HG03432 (cell line): ENCODE data around the gene PGAM5.

ENCODE experiments used
- ATAC-seq: cut with Tn5 transposase; IDR thresholded peaks from one replicate; pipeline ENCODE4 v1.9.1; 2021; ENCODE audit warnings: mild to moderate bottlenecking, moderate library complexity; ENCODE audit not compliant: unreplicated experiment

PGAM5 gene

DNA sequence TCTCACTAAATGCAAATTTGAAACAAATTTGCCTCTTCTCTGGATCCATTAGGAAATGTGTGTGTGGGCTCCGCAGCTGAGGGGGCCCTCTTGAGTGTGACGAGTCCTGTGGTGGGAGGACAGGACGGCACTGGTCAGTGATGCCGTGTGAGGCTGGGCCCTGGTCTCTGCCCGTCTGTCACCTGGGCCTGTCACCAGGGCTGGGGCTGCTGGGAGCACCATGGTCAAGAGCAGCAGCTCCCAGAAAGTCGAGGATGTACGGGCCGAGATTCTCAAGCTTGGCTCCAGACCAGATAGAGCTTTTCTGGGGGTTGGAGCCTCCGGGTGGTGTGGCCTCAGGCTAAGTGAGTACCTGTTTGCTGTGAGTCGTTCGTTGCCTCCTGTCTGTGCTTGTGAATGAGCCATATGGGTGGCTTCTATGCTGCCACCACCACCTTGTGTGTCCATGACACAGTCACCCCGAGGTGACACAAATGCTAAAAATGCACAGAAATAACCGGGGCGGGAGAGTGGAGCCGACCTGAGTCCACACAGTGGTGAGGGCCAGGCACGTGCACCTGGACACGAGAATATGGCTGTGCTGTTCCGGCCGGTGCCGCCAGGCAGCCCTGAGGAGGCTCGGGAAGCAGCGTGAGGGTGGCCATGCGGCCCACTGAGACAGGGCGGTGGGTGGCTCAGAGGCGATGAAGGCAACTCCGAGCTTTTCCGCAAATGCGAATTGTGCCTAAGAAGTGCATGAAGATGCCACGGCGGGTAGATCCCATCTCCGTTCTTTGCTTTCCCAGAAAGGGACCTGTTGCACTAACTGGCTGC, 8.7 kb downstream of the PGAM5 start:
- ATAC-seq = no peak

DNA sequence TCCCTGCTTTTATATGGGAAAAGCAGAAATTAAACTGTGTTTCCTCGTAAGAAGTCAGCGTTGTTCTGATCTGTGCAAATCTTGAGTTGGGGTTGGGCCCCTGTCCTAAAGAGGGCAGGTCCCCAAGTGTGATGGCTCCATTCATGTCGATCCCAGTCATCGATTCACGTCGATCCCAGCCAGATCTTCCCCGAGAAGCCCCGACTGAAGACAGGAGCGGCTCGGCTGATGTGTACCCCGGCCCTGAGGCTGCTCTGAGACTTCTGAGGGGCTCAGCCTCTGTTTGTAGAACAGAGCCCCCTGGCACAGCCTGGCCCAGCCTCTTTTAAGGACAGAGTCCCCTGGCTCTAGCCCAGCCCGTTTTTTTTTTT, 9.3 kb downstream of the PGAM5 start:
- no peak for ATAC-seq

DNA sequence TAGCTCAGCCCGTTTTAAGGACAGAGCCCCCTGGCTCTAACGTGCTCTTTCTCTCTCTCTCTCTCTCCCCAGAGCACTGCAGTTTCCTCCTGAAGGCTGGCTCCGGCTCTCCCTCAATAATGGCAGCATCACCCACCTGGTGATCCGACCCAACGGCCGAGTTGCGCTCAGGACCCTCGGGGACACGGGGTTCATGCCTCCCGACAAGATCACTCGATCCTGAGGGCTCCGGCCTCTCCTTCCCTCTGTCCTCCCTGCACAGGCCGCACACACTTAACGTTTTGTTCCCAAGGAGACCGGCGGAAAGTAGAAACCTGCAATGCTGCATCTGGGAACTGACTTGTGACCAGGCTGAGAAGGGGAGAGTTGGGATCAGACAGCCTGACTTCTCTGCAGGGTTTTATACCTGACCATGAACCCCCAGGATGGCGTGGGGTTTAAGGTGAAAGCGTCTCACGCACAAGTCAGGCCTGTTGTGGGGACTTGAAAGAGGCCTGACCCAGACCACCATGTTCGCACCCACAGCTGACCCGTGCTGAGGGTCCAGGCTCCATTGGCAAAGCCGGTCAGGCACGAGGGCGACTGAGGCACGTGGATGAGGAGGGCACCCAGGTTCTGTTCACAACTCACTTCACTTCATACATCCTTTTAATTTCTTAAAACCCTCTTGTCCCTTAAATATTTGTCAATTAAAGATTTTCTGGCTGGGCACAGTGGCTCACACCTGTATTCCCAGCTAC, 10.1 kb downstream of the PGAM5 start:
- ATAC-seq = no peak

DNA sequence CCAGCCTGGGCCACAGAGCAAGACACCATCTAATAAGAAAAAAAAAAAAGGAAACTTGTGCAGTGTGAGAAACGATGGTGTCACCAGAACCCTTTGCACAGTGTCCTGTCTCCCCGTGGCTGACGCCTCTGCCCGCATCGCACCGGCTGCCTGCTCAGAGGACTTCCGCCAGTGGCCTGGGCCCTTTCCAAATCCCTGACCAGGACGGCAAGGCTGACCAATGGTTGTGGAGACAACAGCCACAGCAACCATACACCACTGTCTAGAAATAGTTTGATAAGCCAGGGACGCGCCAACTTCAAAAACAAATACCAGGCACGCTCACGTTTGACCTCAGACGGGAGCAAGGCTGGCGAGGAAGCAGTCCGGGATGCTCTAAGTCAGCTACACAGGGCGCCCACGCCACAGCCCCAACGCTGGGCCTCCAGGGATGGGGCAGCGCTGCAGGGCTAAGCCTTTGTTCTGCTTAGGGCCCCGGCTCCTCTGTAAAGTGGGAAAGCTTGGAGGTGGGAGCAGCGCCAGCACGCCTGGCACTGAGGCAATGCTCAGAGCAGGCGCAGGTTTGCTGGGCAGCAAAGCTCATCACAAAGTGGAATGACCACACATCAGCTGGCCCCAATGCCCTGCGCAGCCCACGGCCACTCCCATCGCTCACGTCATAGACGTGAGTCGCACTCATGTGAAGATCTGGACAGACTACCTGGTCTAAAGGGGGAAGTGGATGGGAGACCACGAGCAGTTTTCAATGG, 12.5 kb downstream of the PGAM5 start:
- no peak for ATAC-seq

DNA sequence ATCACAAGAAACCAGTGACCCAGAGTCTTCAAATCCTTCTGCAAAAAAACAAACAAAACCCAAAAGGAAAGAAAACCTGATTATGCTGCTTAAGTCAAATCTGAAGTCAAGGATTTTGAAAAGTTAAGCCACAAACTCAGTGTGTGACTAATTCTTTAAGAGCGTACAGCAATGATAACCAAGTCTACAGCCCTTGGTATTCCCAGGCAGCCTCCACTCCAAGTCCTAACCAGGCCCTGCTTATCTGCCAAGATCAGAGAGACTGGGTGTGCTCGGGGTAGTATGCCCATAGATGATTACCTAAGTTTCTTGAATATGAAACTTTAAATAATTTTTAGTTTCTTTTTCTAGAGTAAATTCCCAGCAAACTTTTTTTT, 13.1 kb downstream of the PGAM5 start:
- ATAC-seq = no peak

DNA sequence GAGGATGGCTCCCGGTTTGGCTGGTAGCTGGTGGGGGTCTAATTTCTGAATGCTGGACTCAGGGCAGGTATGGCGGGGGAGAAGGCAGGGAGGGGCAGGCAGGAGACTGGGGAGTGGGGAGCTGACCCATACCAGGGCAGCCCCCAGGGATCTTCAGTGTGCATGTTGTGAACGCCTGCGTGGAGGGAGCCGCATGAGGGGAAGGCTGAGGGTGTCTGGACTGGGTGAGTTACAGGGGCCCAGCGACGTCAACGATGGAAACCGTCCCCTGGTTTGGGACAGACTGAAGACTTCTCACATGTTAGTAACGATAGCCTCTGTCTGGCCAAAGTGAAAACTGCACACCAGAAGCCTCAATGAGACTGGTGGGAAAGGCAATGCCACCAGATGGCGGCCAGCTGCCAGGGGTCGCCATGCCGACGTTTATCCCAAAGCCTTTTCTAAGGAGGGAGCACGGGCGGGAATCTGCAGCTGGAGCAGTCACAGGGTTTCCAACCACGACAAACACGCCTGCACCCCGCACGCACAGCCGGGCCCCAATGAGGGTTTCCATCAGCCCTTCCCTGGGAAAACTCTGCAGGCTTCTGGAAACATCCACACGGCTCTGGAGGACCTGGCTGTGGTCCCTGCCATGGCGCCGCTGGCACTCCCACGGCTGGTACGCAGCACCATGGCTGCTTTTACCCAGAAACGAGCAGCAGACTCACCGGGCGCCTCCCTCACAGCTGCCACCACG, 14.0 kb downstream of the PGAM5 start:
- no peak for ATAC-seq

DNA sequence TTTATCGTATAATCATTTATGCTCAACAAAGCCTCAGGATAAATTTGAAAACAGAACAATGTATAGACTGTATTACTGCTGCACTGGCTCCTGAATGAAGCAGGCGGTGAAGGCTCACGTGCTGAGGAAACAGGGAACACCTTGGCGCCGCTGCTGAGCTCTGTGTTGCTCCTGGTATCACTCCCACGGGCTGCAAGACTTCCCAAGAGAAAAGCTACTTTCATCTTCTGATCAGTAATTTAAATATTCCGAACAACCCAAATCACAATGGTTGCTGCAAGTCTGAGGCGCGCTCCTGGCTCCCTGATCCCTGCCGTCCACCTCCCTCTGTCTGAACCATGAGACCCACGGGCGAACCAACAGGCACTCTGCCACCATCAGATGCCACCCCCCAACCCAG, 15.7 kb downstream of the PGAM5 start:
- ATAC-seq = no peak

DNA sequence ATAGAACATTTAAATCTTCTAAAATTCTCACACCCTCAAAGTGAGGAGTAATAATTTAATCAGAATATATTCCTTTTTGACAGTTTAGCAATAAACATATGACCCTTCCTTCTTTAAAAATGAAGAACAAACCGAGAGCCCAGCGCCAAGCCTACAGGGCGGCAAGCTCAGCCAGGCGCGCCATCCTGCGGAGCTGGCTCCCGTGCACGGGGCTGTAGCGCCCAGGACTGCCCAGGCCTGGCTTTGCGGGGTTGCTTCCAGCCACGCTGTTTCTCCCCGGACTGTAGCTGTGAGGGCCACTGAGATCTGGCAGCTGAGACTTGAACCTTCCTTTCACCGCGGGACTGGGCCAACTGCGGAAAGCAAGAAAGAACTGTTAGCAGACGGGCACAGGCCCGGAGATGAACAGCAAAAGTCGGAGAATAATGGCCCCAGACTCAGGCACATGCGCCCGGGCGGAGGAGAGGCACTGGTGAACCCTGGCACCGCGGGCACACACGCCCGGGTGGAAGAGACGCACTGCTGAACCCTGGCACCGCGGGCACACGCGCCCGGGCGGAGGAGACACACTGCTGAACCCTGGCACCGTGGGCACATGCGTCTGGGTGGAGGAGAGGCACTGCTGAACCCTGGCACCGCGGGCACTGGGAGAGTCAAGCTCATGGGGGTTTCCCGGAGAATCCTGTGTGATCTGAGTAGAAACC, 16.6 kb downstream of the PGAM5 start:
- no peak for ATAC-seq

DNA sequence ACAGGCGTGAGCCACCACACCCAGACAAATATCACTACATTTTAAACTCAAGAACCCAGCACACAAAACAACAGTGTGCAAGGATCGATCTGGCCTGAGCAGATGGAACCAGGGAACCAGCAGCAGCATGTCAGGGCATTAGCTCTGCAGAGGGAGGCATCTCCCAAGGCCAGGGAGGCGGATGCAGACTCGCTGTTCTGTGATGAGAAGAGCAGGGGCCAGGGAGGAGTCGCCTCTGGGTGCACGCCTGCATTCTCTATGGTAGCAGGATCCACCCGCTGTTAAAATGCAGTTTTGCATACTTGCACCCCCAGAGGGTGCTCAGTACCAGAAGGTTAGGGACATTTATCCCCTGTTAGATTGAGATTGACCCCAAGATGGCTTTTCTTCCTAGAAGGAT, 17.9 kb downstream of the PGAM5 start:
- ATAC-seq = no peak

DNA sequence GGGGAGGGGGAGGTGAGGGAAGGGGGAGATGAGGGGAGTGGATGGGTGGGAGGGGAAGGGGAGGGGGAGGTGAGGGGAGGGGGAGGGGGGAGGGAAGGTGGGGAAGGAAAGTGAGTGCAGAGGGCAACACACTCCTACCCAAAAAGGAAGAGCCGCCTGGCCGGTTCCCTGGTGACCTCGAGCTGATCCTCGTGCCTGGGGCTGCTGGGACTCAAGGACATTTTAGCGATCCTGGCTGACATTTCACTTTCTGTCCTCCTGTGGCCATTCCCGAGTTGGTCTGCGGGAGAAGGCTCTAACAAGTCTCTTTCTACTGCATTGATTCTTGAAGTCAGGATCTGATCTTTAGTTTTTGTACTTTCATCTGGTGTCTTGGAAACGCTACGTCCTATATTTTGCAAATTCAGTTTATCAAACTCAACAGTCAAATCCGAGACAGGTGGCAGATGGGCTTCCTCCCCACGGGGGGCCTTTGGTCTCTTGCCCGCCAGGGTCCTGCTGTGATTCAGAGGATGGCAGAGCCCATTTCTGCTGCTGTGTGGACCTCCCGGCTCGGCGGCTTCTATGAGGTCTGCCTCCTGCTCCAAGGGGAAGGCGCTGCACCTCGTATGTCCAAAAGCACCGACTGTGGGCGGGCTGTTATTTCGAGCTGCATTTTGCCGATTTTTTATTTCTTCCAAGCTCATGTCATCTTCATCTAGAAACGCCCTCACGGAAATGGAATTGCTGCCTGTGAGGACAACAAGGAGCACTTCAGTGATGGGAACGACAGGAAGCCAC, 19.1 kb downstream of the PGAM5 start:
- no peak for ATAC-seq

DNA sequence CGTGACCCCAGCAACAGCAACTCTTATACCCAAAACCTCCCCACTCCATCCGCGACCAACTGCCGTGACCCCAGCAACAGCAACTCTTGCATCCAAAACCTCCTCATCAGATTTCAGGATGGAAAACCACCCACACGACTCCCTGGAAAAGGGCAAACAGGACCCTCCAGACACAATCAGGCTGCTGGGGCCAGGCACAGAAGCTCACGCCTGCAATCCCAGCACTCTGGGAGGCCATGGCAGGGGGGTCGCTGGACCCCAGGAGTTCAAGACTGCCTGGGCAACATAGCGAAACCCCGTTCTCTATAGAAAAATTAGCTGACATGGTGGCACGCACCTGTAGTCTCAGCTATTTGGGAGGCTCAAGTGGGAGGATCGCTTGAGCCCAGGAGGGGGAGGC, 19.7 kb downstream of the PGAM5 start:
- no peak for ATAC-seq

DNA sequence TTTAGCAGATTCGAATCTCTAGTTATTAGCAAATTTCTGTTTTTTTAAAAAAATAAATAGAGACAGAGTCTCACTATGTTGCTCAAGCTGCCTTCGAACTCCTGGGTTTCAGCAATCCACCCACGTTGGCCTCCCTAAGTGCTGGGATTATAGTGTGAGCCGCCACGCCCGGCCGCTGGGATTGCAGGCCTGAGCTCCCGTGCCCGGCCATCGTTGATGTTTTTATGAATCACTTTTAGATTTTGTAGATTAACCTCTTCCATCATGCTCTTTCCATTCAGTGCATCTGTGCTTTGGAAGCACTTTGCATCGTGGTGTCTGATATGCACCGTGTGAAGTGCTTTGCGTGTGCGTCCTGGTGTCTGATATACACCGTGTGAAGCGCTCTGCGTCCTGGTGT, 20.9 kb downstream of the PGAM5 start:
- ATAC-seq = no peak

DNA sequence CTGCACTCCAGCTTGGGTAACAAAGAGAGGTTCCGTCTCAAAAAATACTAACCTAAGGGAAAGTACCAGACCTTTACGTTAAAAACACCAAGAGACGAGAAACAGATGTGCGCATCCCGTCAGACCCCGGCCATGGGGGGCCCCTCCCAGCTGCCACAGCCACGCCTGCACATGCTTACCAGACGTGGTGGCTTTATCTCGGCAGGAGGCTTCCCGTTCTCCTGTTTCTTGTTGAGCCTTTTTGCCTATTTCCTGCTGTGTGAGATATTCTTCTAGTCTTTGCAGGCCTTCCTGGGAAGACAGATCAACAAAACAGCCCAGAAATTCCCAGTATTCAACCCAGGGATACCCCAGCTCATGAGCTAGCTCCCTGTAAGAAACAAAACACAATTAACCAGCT, 23.6 kb downstream of the PGAM5 start:
- no peak for ATAC-seq

DNA sequence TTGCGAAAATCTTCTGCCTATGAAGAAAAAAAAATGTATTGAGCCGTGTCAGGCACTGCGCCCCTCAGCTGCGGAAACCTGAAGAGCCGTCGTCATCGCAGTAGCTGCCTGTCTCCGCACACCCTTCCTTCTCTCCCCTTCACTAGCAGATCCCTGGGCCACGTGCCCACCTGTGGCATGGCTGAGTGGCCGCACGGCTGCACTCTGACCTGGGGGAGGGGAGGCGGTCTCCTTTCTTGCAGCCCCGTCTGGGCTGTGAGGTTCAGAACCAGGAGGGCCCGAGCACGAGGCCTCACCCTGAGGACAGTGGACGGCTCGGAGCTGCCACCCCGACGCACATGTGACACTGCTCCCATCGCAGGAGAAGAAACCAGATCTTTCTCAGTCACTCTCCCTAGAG, 24.9 kb downstream of the PGAM5 start:
- no peak for ATAC-seq

DNA sequence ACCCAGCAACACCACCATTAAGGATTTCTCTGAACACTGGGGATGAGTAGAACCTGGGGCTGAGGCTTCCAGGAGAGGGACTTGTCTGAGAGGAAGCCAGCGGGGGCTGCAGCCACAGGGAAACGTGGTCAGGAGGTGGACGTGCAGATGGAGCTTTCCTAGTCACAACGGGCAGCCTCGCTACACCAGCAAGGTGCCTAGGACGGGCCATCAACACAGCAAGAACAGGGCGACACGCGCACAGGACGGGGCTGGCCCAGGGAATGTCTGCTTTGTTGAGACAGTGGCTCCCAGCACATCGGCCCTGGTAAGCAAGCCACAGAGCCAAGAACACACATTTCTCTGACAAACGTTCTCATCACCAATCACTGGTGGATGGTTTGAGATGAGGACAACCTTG, 25.7 kb downstream of the PGAM5 start:
- no peak for ATAC-seq

DNA sequence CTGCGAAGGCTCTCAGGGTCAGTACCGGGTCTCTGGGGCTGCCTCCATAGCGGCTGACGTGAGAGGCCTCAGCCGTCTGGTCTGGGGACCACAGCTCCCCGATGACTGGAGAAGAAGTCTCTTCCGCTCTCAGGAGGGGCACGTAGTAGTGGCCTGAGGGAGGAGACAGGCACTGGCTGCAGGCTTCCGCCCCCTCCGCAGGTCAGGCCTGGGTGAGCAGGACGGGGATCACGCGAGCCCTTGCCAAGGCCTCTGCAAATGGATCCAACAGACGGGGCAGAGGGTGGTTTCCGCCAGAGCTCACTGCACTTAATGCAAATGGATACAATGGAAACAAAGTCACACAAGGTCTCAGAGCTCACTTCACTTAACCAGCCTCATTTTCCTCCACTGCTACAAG, 26.3 kb downstream of the PGAM5 start:
- no peak for ATAC-seq

DNA sequence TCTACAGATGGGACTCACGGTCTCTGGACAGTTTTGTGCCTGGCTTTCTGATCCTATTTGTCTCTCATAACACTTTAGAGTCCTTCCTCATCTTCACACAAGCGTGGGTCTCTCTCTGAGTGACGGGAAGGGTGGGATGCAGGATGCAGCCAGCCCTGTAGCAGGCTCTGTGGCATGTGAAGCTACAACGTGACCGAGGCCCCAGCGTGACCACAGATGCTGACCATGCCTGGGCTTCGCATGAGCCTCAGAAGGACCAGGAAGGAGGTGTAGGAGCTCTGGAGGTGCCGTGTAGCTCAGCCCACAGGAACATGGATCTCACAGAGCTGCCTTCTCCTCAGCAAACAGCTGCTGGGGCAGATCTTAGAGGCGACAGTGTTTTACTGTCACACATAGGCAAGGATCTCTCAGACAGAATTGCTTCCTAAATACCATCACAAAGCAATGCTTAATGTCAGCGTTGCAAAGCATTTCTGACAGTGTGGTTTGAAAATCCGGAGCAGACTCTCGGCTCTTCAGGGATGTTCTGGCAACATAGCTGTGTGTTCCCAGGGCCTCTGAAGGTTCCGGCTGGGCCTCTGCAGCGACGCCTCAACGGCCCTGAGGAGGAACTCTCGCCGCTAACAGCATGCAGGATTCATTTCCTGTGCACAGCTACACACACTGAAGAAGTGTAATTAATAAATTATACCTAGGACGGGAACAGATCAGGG, 29.1 kb downstream of the PGAM5 start:
- no peak for ATAC-seq

DNA sequence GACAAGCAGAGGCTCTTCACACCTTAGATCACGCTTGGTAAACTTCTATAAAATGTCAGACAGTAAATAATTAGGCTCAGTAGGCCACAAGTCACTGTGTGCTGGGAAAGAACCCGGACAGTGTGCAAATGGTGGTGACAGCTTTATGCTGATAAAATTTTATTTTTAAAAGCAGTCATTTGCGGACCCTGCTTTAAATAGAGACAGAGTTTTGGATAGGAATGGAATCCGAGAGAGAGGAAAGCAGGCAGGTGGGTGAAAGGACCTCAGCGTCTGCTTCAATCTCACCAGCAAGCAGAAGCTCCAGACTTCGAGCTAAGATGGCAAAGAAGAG, 29.6 kb downstream of the PGAM5 start:
- ATAC-seq = no peak

DNA sequence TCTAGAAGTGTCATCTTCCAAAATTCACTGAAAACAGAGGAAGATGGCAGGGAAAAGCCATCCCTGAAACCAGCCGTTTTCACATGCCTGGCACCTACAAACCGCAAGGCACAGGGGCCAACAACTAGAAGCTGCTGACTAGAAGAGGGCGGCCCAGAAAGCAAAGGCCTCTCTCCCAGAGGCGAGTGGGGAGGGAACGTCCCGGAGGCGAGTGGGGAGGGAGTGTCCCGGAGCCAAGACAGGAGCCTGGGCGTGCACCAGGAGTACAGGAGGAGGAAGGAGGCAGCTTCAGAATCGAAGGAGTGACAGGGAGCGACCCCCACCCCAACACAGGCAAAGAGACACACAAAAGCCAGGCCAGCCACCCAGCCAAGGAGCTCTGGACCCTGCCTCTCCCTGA, 30.0 kb downstream of the PGAM5 start:
- no peak for ATAC-seq
